ENCODE results near the gene XXYLT1. TPM values are rescaled to one million over a fixed set of nuclear protein-coding genes. Genes with fewer than 3 reads are reported as not detected.

Gene XXYLT1
- total RNA-seq, 1 experiment from 2014 or later: 16.9 TPM

- no peak for DNase-seq (ENCODE audit: low read depth, low spot score)
- in situ Hi-C loops (cut with HindIII; ENCODE audit: low pct_unique_long_range_greater_than_20kb, low sequenced_read_pairs): no loop called here
Measured at GRCh38 chr3:195068084-195069080, 202.6 kb downstream of the XXYLT1 start.

- DNase-seq (ENCODE audit: low read depth, low spot score): no peak
- in situ Hi-C loops (cut with HindIII; ENCODE audit: low pct_unique_long_range_greater_than_20kb, low sequenced_read_pairs): no loop called here
Measured at GRCh38 chr3:195066441-195066841, 204.5 kb downstream of the XXYLT1 start.

GRCh38 chr3:195065864-195066185 lies 205.1 kb downstream of the XXYLT1 start:
- DNase-seq (ENCODE audit: low read depth, low spot score): no peak
- in situ Hi-C loops (cut with HindIII; ENCODE audit: low pct_unique_long_range_greater_than_20kb, low sequenced_read_pairs): no loop called here

- no peak for DNase-seq (ENCODE audit: low read depth, low spot score)
- in situ Hi-C loops (cut with HindIII; ENCODE audit: low pct_unique_long_range_greater_than_20kb, low sequenced_read_pairs): no loop called here
Measured at GRCh38 chr3:195065142-195065863, 205.7 kb downstream of the XXYLT1 start.

GRCh38 chr3:195064300-195064931 lies 206.5 kb downstream of the XXYLT1 start:
- no peak for DNase-seq (ENCODE audit: low read depth, low spot score)
- in situ Hi-C loops (cut with HindIII; ENCODE audit: low pct_unique_long_range_greater_than_20kb, low sequenced_read_pairs): no loop called here

GRCh38 chr3:195063581-195064193 lies 207.3 kb downstream of the XXYLT1 start:
- DNase-seq (ENCODE audit: low read depth, low spot score): no peak

GRCh38 chr3:195062866-195063540 lies 208.0 kb downstream of the XXYLT1 start:
- in situ Hi-C loops (cut with HindIII; ENCODE audit: low pct_unique_long_range_greater_than_20kb, low sequenced_read_pairs): no loop called here
- DNase-seq (ENCODE audit: low read depth, low spot score): no peak

More at GRCh38 chr3:195063581-195064193, 207.3 kb downstream of the XXYLT1 start:
- in situ Hi-C loops (cut with HindIII; ENCODE audit: low pct_unique_long_range_greater_than_20kb, low sequenced_read_pairs): no loop called here

- DNase-seq (ENCODE audit: low read depth, low spot score): no peak
- in situ Hi-C loops (cut with HindIII; ENCODE audit: low pct_unique_long_range_greater_than_20kb, low sequenced_read_pairs): no loop called here
Measured at GRCh38 chr3:195061756-195062655, 209.0 kb downstream of the XXYLT1 start.

GRCh38 chr3:195060531-195061291 lies 210.2 kb downstream of the XXYLT1 start:
- in situ Hi-C loops (cut with HindIII; ENCODE audit: low pct_unique_long_range_greater_than_20kb, low sequenced_read_pairs): no loop called here
- DNase-seq (ENCODE audit: low read depth, low spot score): no peak

- in situ Hi-C loops (cut with HindIII; ENCODE audit: low pct_unique_long_range_greater_than_20kb, low sequenced_read_pairs): no loop called here
- no peak for DNase-seq (ENCODE audit: low read depth, low spot score)
Measured at GRCh38 chr3:195060217-195060481, 210.8 kb downstream of the XXYLT1 start.

GRCh38 chr3:195059471-195060216 lies 211.3 kb downstream of the XXYLT1 start:
- DNase-seq (ENCODE audit: low read depth, low spot score): no peak
- in situ Hi-C loops (cut with HindIII; ENCODE audit: low pct_unique_long_range_greater_than_20kb, low sequenced_read_pairs): no loop called here

- in situ Hi-C loops (cut with HindIII; ENCODE audit: low pct_unique_long_range_greater_than_20kb, low sequenced_read_pairs): no loop called here
- no peak for DNase-seq (ENCODE audit: low read depth, low spot score)
Measured at GRCh38 chr3:195059006-195059350, 212.0 kb downstream of the XXYLT1 start.

GRCh38 chr3:195058336-195059005 lies 212.5 kb downstream of the XXYLT1 start:
- no peak for DNase-seq (ENCODE audit: low read depth, low spot score)
- in situ Hi-C loops (cut with HindIII; ENCODE audit: low pct_unique_long_range_greater_than_20kb, low sequenced_read_pairs): no loop called here

- no peak for DNase-seq (ENCODE audit: low read depth, low spot score)
- in situ Hi-C loops (cut with HindIII; ENCODE audit: low pct_unique_long_range_greater_than_20kb, low sequenced_read_pairs): no loop called here
Measured at GRCh38 chr3:195057716-195058115, 213.2 kb downstream of the XXYLT1 start.

GRCh38 chr3:195056506-195056905 lies 214.5 kb downstream of the XXYLT1 start:
- in situ Hi-C loops (cut with HindIII; ENCODE audit: low pct_unique_long_range_greater_than_20kb, low sequenced_read_pairs): no loop called here
- no peak for DNase-seq (ENCODE audit: low read depth, low spot score)
